Measurements from ENCODE around the gene RAB9A. TPM values are rescaled to one million over a fixed set of nuclear protein-coding genes. Genes with fewer than 3 reads are reported as not detected.
A peak's percentile ranks its signal among the peaks of the same experiment; 100 is the strongest.

RAB9A gene
- total RNA-seq, 1 experiment from 2014 or later: 25.8 TPM

DNA sequence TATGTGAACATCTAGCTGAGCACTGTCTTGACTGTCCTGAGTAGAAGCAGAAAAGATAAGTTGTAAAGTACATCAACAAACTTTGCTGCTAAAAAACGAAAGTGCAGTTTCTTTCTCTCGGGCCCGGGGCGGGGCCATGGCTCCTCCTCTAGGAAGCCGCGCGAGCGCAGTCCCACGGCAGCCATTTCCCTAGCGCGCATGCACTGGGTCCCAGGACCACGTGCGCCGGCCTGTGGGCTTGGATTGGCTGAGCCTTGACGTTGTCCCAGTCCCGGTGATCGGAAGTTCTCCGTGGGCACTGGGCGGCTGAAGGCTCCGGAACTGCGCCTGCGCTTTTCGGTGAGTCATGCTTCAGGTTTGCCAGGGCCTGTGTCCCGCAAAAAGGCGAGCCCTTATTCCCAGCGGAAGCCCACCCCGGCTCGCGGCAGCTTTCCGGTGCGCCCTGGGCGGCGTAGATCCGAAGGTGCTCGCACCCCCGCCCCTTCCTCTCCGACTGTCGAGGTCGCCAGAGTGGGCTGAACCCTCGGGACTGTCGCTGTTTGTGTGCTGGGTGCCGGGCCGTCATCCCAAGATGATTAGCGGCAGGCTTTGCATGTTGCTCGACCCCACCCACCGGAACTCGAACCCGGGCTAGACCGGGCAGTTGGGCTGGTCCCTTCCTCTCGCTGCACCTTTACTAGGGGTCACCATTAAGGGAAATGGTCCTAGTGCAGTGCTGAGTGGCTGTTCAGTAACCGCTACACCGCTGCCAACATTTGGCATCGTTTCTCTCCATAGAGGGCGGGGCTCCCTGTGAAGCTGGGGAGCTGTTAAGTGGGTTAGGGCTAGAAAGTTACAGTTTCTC is 35.9 kb upstream of the RAB9A start, which contains the start of gene TCEANC:
Gene TCEANC (plus strand): TSS at position 292 of the 844 bp plus-strand sequence. CDS start 9,368 bp downstream, outside the sequence.
- no TSS peak for BruUV-seq (replicated peaks)
- ChIA-PET POLR2A (ENCODE audit: low non-redundant PET) (no interaction called here), CTCF (no interaction called here)
- Histone ChIP-seq H3K36me3 (ENCODE audit: insufficient read depth, low read length, poor library complexity, severe bottlenecking) (no peaks in the 10 kb centered on the region), H3K4me1 (ENCODE audit: insufficient read depth, low read length, poor library complexity, severe bottlenecking) (no peaks in the 10 kb centered on the region), H3K27me3 (replicated peaks; ENCODE audit: insufficient read depth, low read depth, low read length, poor library complexity) (no peaks in the 10 kb centered on the region), H3K9me3 (ENCODE audit: low read depth, low read length, poor library complexity, severe bottlenecking) (no peaks in the 10 kb centered on the region), H3K27ac (ENCODE audit: low read depth, low read length, poor library complexity, severe bottlenecking) (peak within 1 kb of the TSS; percentile 78), H3K4me3 (ENCODE audit: low read depth, low read length, poor library complexity, severe bottlenecking) (peak within 1 kb of the TSS; percentile 59)
- peak; percentile 98 for DNase-seq (ENCODE audit: low spot score)
- TF ChIP-seq, protein P1, sequence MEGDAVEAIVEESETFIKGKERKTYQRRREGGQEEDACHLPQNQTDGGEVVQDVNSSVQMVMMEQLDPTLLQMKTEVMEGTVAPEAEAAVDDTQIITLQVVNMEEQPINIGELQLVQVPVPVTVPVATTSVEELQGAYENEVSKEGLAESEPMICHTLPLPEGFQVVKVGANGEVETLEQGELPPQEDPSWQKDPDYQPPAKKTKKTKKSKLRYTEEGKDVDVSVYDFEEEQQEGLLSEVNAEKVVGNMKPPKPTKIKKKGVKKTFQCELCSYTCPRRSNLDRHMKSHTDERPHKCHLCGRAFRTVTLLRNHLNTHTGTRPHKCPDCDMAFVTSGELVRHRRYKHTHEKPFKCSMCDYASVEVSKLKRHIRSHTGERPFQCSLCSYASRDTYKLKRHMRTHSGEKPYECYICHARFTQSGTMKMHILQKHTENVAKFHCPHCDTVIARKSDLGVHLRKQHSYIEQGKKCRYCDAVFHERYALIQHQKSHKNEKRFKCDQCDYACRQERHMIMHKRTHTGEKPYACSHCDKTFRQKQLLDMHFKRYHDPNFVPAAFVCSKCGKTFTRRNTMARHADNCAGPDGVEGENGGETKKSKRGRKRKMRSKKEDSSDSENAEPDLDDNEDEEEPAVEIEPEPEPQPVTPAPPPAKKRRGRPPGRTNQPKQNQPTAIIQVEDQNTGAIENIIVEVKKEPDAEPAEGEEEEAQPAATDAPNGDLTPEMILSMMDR (conservative IDR thresholded peaks at IDR 0.05; ENCODE audit: low read depth, low read length): no peak
- no peak for TF ChIP-seq EZH2 (IDR thresholded peaks at IDR 0.05; ENCODE audit: borderline replicate concordance, low read depth, low read length, poor library complexity, severe bottlenecking)
- intact Hi-C loops (cut with micrococcal nuclease; ENCODE audit: unreplicated experiment): loop anchor here (5.0 kb wide), 1 partner anchor 79 kb away; the partner anchor contains the start of genes OFD1 and TRAPPC2

- BruUV-seq (replicated peaks): TSS peak; percentile 62
- no peak for DNase-seq (ENCODE audit: low spot score)
- no peaks in the 10 kb centered on the region for H3K9me3 ChIP-seq (ENCODE audit: low read depth, low read length, poor library complexity, severe bottlenecking)
- ChIA-PET POLR2A (ENCODE audit: low non-redundant PET) (no interaction called here), CTCF (no interaction called here)
- H3K4me1 ChIP-seq (ENCODE audit: insufficient read depth, low read length, poor library complexity, severe bottlenecking): no peaks in the 10 kb centered on the region
- no peaks in the 10 kb centered on the region for H3K36me3 ChIP-seq (ENCODE audit: insufficient read depth, low read length, poor library complexity, severe bottlenecking)
- H3K27me3 ChIP-seq (replicated peaks; ENCODE audit: insufficient read depth, low read depth, low read length, poor library complexity): no peaks in the 10 kb centered on the region
- no peak for TF ChIP-seq EZH2 (IDR thresholded peaks at IDR 0.05; ENCODE audit: borderline replicate concordance, low read depth, low read length, poor library complexity, severe bottlenecking)
- TF ChIP-seq, protein P1 (conservative IDR thresholded peaks at IDR 0.05; ENCODE audit: low read depth, low read length): no peak
- intact Hi-C loops (cut with micrococcal nuclease; ENCODE audit: unreplicated experiment): loop anchor here (5.0 kb wide), 1 partner anchor 78 kb away; the partner anchor contains the start of genes OFD1 and TRAPPC2
- peak overlapping the region; percentile 78 for H3K27ac ChIP-seq (ENCODE audit: low read depth, low read length, poor library complexity, severe bottlenecking)
- H3K4me3 ChIP-seq (ENCODE audit: low read depth, low read length, poor library complexity, severe bottlenecking): peak overlapping the region; percentile 59
These were observed 34.8 kb upstream of the RAB9A start for GRCh38 chrX:13654116-13654515.

- H3K27ac ChIP-seq (ENCODE audit: low read depth, low read length, poor library complexity, severe bottlenecking): no peak overlapping the region
- no peaks in the 10 kb centered on the region for H3K9me3 ChIP-seq (ENCODE audit: low read depth, low read length, poor library complexity, severe bottlenecking)
- no peaks in the 10 kb centered on the region for H3K36me3 ChIP-seq (ENCODE audit: insufficient read depth, low read length, poor library complexity, severe bottlenecking)
- H3K4me1 ChIP-seq (ENCODE audit: insufficient read depth, low read length, poor library complexity, severe bottlenecking): no peaks in the 10 kb centered on the region
- POLR2A ChIA-PET (ENCODE audit: low non-redundant PET): no interaction called here
- no peaks in the 10 kb centered on the region for H3K27me3 ChIP-seq (replicated peaks; ENCODE audit: insufficient read depth, low read depth, low read length, poor library complexity)
- CTCF ChIA-PET: no interaction called here
- intact Hi-C loops (cut with micrococcal nuclease; ENCODE audit: unreplicated experiment): no loop called here
- DNase-seq (ENCODE audit: low spot score): no peak
- H3K4me3 ChIP-seq (ENCODE audit: low read depth, low read length, poor library complexity, severe bottlenecking): no peak overlapping the region
- TF ChIP-seq EZH2 (IDR thresholded peaks at IDR 0.05; ENCODE audit: borderline replicate concordance, low read depth, low read length, poor library complexity, severe bottlenecking): no peak
- TF ChIP-seq, protein P1 (conservative IDR thresholded peaks at IDR 0.05; ENCODE audit: low read depth, low read length): no peak
- no TSS peak for BruUV-seq (replicated peaks)
These were observed 33.3 kb upstream of the RAB9A start for GRCh38 chrX:13655674-13656073.
